Neutrophil (primary cell): Measurements from ENCODE around the gene MOB4.
A peak's percentile ranks its signal among the peaks of the same experiment; 100 is the strongest.

Experiments used
- H3K27ac ChIP-seq: fragments of 200-600 bp; sonication (generic); 2 replicates; pipeline ENCODE4 v1.5.1; 2016; ENCODE audit warnings: mild to moderate bottlenecking, moderate library complexity
- H3K27me3 ChIP-seq: fragments of 200-600 bp; sonication (generic); 2 replicates; pipeline ENCODE4 v1.6.0; 2016; ENCODE audit warnings: mild to moderate bottlenecking
- H3K36me3 ChIP-seq: fragments of 200-600 bp; sonication (generic); 2 replicates; pipeline ENCODE4 v1.5.1; 2017
- H3K4me1 ChIP-seq, 2 experiments: fragments of 200-600 bp in 1 of 2; sonication (generic) in 1 of 2; 1 replicate in 1 of 2; 2 replicates in 1 of 2; pipeline versions ENCODE4 v1.5.1 to v1.6.1; 2013 to 2016; ENCODE audit warnings: low read depth in 1 of 2, low read length in 1 of 2, mild to moderate bottlenecking in 1 of 2, moderate library complexity in 1 of 2; ENCODE audit not compliant: control insufficient read depth in 1 of 2, insufficient read depth in 1 of 2
- H3K4me3 ChIP-seq, 2 experiments: fragments of 200-600 bp in 1 of 2; sonication (generic) in 1 of 2; 1 replicate in 1 of 2; 2 replicates in 1 of 2; pipeline ENCODE4 v1.5.1; 2013 to 2016; ENCODE audit warnings: low read depth in 1 of 2, low read length in 1 of 2, mild to moderate bottlenecking in 1 of 2, moderate library complexity in 1 of 2
- H3K9me3 ChIP-seq: fragments of 200-600 bp; sonication (generic); 2 replicates; pipeline ENCODE4 v1.5.1; 2016
- CTCF ChIP-seq: fragments of 200-600 bp; sonication (generic); IDR thresholded peaks from 2 replicates; pipeline ENCODE4 v1.5.1; 2016; ENCODE audit warnings: antibody characterized with exemption

The MOB4 gene

GRCh38 chr2:197498937-197499593, 16.8 kb upstream of the MOB4 start:
- no peaks in the 10 kb centered on the region for H3K9me3 ChIP-seq
- H3K4me3 ChIP-seq = peak overlapping the region; percentile 91 to 98
- no peak for TF ChIP-seq CTCF
- peaks cover 5% of the 10 kb centered on the region for H3K36me3 ChIP-seq
- H3K27ac ChIP-seq = peak overlapping the region; percentile 93
- no peaks in the 10 kb centered on the region for H3K27me3 ChIP-seq
- H3K4me1 ChIP-seq = peaks cover 30 to 31% of the 10 kb centered on the region in 2 experiments

- peaks cover 30 to 31% of the 10 kb centered on the region in 2 experiments for H3K4me1 ChIP-seq
- peak within 1 kb of the TSS; percentile 91 to 98 for H3K4me3 ChIP-seq
- peak within 1 kb of the TSS; percentile 93 for H3K27ac ChIP-seq
- H3K9me3 ChIP-seq = no peaks in the 10 kb centered on the region
- TF ChIP-seq CTCF = no peak
- no peaks in the 10 kb centered on the region for H3K27me3 ChIP-seq
- peaks cover 5% of the 10 kb centered on the region for H3K36me3 ChIP-seq
These were observed 16.0 kb upstream of the MOB4 start, which contains the start of the genes HSPD1 and HSPE1 for GRCh38 chr2:197499594-197500502. TSS of gene HSPD1 (minus strand) at chr2:197499840. CDS start at chr2:197498848, 992 bp downstream. TSS of gene HSPE1 (plus strand) at chr2:197500379. CDS start at chr2:197500437, 58 bp downstream.

- Histone ChIP-seq H3K27me3 (no peaks in the 10 kb centered on the region), H3K4me3 (peak overlapping the region; percentile 91 to 98), H3K27ac (peak overlapping the region; percentile 93), H3K4me1 (peaks cover 30 to 31% of the 10 kb centered on the region in 2 experiments), H3K9me3 (no peaks in the 10 kb centered on the region), H3K36me3 (peaks cover 2% of the 10 kb centered on the region)
- TF ChIP-seq CTCF = no peak
These were observed 15.2 kb upstream of the MOB4 start for GRCh38 chr2:197500503-197501131.

DNA sequence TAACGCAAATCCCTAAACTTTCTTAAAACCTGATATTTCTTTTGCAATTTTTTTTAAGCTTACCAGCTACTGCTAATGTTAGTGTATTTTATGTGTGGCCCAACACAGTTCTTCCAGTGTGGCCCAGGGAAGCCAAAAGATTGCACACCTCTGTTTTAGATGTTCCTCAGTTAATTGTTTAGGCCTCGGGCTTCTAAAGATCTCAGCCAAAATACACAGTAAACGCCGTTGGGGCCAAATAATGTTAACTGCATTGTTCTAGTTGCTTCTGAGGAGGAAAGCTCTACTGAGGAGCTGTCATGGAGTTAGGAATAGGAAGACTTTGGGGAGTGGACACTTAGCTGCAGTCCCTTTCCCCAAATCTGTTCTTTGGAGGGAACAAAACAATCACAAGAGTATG, 13.7 kb upstream of the MOB4 start:
- no peak for TF ChIP-seq CTCF
- no peak overlapping the region for H3K27ac ChIP-seq
- no peaks in the 10 kb centered on the region for H3K27me3 ChIP-seq
- no peak overlapping the region for H3K4me3 ChIP-seq
- no peaks in the 10 kb centered on the region for H3K9me3 ChIP-seq
- peaks cover 30 to 31% of the 10 kb centered on the region in 2 experiments for H3K4me1 ChIP-seq
- no peaks in the 10 kb centered on the region for H3K36me3 ChIP-seq

- no peak overlapping the region for H3K27ac ChIP-seq
- TF ChIP-seq CTCF = no peak
These were observed 13.2 kb upstream of the MOB4 start for GRCh38 chr2:197502685-197503084.

More at GRCh38 chr2:197502685-197503084, 13.2 kb upstream of the MOB4 start:
- H3K36me3 ChIP-seq = no peaks in the 10 kb centered on the region
- H3K9me3 ChIP-seq = no peaks in the 10 kb centered on the region
- H3K4me3 ChIP-seq = no peak overlapping the region
- peaks cover 29% of the 10 kb centered on the region in 2 experiments for H3K4me1 ChIP-seq
- H3K27me3 ChIP-seq = no peaks in the 10 kb centered on the region
